OCI-M1 (cell line): ENCODE measurements around the gene THADA.

Source experiments
- DNase-seq: peaks from one replicate; lab custom pipeline; 2025; lab: John Stamatoyannopoulos, UW

Gene THADA

GRCh38 chr2:43349904-43350303 is 245.9 kb downstream of the THADA start:
- no peak for DNase-seq

GRCh38 chr2:43348908-43349661 is 246.8 kb downstream of the THADA start:
- no peak for DNase-seq

- no peak for DNase-seq
Measured at GRCh38 chr2:43347746-43348145, 248.1 kb downstream of the THADA start.

- no peak for DNase-seq
Measured at GRCh38 chr2:43346602-43347567, 249.0 kb downstream of the THADA start.

- no peak for DNase-seq
Measured at GRCh38 chr2:43345872-43346271, 250.0 kb downstream of the THADA start.

- DNase-seq, result no peak
Measured at GRCh38 chr2:43345391-43345813, 250.4 kb downstream of the THADA start.

GRCh38 chr2:43344868-43345373 is 250.9 kb downstream of the THADA start:
- DNase-seq, result peak; percentile 52

- no peak for DNase-seq
Measured at GRCh38 chr2:43343573-43344304, 252.1 kb downstream of the THADA start.

GRCh38 chr2:43341959-43342757 is 253.7 kb downstream of the THADA start:
- DNase-seq, result no peak

- DNase-seq, result no peak
Measured at GRCh38 chr2:43340945-43341356, 254.9 kb downstream of the THADA start.

GRCh38 chr2:43340066-43340465 is 255.8 kb downstream of the THADA start:
- no peak for DNase-seq

GRCh38 chr2:43333656-43334144 is 262.1 kb downstream of the THADA start:
- peak; percentile 79 for DNase-seq

- peak; percentile 31 for DNase-seq
Measured at GRCh38 chr2:43333101-43333655, 262.7 kb downstream of the THADA start.

- DNase-seq, result no peak
Measured at GRCh38 chr2:43332653-43333052, 263.2 kb downstream of the THADA start.

- peak; percentile 97 for DNase-seq
Measured at GRCh38 chr2:43331422-43331821, 264.4 kb downstream of the THADA start.

GRCh38 chr2:43329637-43330036 is 266.2 kb downstream of the THADA start:
- no peak for DNase-seq

GRCh38 chr2:43328832-43329231 is 267.0 kb downstream of the THADA start:
- no peak for DNase-seq

- no peak for DNase-seq
Measured at GRCh38 chr2:43328133-43328532, 267.7 kb downstream of the THADA start.

GRCh38 chr2:43327119-43327518 is 268.7 kb downstream of the THADA start:
- peak; percentile 50 for DNase-seq

- DNase-seq, result peak; percentile 28
Measured at GRCh38 chr2:43326101-43326825, 269.6 kb downstream of the THADA start.
